ENCODE results near the gene ABI1.

The ABI1 gene

DNA sequence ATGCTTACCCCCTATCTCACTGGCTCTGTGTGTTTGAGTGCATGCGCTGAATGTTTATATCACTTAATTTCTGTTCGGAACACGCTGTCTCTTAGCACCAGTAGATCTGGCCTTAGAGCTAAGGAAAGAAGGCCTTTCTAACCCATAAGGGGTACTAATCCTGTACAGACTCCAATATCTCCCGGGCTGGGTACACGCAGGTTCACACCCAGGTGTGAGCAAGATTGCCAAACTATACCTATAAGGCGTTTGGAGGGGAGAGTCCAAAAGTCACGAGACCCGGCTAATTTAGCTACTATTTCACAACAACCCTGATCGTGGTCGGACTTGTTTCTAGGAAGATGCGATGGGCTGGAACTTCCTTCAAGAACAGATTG lies 164.0 kb downstream of the ABI1 start:
- Histone ChIP-seq H3K4me3 (IDR thresholded peaks at IDR 0.05; ENCODE audit: insufficient read depth, low read depth, low read length) (no peak overlapping the region), H3K36me3 (ENCODE audit: insufficient read depth) (peaks cover 5% of the 10 kb centered on the region; the same call in 1 of the 2 replicates), H3K27ac (peak overlapping the region; percentile 65), H3K27me3 (ENCODE audit: insufficient read depth, low read depth) (no peaks in the 10 kb centered on the region), H2AFZ (ENCODE audit: low read depth) (peak overlapping the region; percentile 84), H3K4me2 (peak overlapping the region; percentile 83), H3K9ac (peak overlapping the region; percentile 90), H4K20me1 (ENCODE audit: insufficient read depth) (peaks cover 3% of the 10 kb centered on the region; the same call in 1 of the 2 replicates), H3K79me2 (ENCODE audit: insufficient read depth, low read depth) (peaks cover 43% of the 10 kb centered on the region), H3K4me1 (ENCODE audit: low read depth, poor library complexity, severe bottlenecking) (peaks cover 14% of the 10 kb centered on the region)
- TF ChIP-seq, protein P1, sequence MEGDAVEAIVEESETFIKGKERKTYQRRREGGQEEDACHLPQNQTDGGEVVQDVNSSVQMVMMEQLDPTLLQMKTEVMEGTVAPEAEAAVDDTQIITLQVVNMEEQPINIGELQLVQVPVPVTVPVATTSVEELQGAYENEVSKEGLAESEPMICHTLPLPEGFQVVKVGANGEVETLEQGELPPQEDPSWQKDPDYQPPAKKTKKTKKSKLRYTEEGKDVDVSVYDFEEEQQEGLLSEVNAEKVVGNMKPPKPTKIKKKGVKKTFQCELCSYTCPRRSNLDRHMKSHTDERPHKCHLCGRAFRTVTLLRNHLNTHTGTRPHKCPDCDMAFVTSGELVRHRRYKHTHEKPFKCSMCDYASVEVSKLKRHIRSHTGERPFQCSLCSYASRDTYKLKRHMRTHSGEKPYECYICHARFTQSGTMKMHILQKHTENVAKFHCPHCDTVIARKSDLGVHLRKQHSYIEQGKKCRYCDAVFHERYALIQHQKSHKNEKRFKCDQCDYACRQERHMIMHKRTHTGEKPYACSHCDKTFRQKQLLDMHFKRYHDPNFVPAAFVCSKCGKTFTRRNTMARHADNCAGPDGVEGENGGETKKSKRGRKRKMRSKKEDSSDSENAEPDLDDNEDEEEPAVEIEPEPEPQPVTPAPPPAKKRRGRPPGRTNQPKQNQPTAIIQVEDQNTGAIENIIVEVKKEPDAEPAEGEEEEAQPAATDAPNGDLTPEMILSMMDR (conservative IDR thresholded peaks at IDR 0.05; ENCODE audit: low read depth, low read length): no peak

Measured in KMS-11 (cell line).